H9 (cell line): ENCODE data around the gene SVEP1. TPM values are rescaled to one million over a fixed set of nuclear protein-coding genes. Genes with fewer than 3 reads are reported as not detected.

ENCODE experiments used
- DNase-seq: peaks from one replicate; pipeline ENCODE4 v3.0.0-alpha.2; 2017
- H2AFZ ChIP-seq: one replicate; pipeline ENCODE4 v1.6.1; 2013; ENCODE audit warnings: mild to moderate bottlenecking, low read length, control low read depth, moderate library complexity
- H2AK5ac ChIP-seq: 2 replicates; pipeline ENCODE4 v1.6.1; 2013; ENCODE audit warnings: low read length, control low read depth, mixed read lengths; ENCODE audit not compliant: insufficient read length
- H2BK120ac ChIP-seq: one replicate; pipeline ENCODE4 v1.6.1; 2013; ENCODE audit warnings: low read depth, mild to moderate bottlenecking, low read length, control low read depth, inconsistent platforms; ENCODE audit not compliant: poor library complexity, severe bottlenecking
- H2BK12ac ChIP-seq: 2 replicates; pipeline ENCODE4 v1.6.1; 2013; ENCODE audit warnings: low read length, control low read depth, mixed read lengths, low read depth; ENCODE audit not compliant: insufficient read length
- H2BK15ac ChIP-seq: 2 replicates; pipeline ENCODE4 v1.6.1; 2013; ENCODE audit warnings: low read depth, low read length, control low read depth
- H2BK20ac ChIP-seq: one replicate; pipeline ENCODE4 v1.6.1; 2013; ENCODE audit warnings: low read depth, mild to moderate bottlenecking, low read length, control low read depth, inconsistent platforms; ENCODE audit not compliant: poor library complexity, severe bottlenecking
- H2BK5ac ChIP-seq: 2 replicates; pipeline ENCODE4 v1.6.1; 2013; ENCODE audit warnings: low read length, control low read depth, mixed read lengths; ENCODE audit not compliant: insufficient read length
- H3K14ac ChIP-seq: 2 replicates; pipeline ENCODE4 v1.6.1; 2013; ENCODE audit warnings: low read length, control low read depth; ENCODE audit not compliant: insufficient read depth
- H3K18ac ChIP-seq: 2 replicates; pipeline ENCODE4 v1.6.1; 2013; ENCODE audit warnings: low read depth, mild to moderate bottlenecking, mixed read lengths, low read length, control low read depth; ENCODE audit not compliant: insufficient read length
- H3K23ac ChIP-seq: 2 replicates; pipeline ENCODE4 v1.6.1; 2013; ENCODE audit warnings: low read length, control low read depth, mixed read lengths, low read depth; ENCODE audit not compliant: insufficient read length
- H3K23me2 ChIP-seq: 2 replicates; pipeline ENCODE4 v1.6.1; 2013; ENCODE audit warnings: low read depth, mild to moderate bottlenecking, mixed read lengths, low read length, control low read depth; ENCODE audit not compliant: insufficient read length, poor library complexity, severe bottlenecking
- H3K27ac ChIP-seq: 2 replicates; pipeline ENCODE4 v1.5.1; 2013; ENCODE audit warnings: low read length, control low read depth, mixed read lengths, low read depth; ENCODE audit not compliant: insufficient read length
- H3K27me3 ChIP-seq: 2 replicates; pipeline ENCODE4 v1.6.1; 2013; ENCODE audit warnings: low read length, control low read depth, inconsistent platforms; ENCODE audit not compliant: insufficient read depth
- H3K4ac ChIP-seq: 2 replicates; pipeline ENCODE4 v1.6.1; 2013; ENCODE audit warnings: low read depth, mild to moderate bottlenecking, control low read depth, inconsistent platforms, low read length, moderate library complexity
- H3K4me1 ChIP-seq: 2 replicates; pipeline ENCODE4 v1.6.1; 2013; ENCODE audit warnings: low read length, control low read depth, inconsistent platforms; ENCODE audit not compliant: insufficient read depth
- H3K4me2 ChIP-seq: 2 replicates; pipeline ENCODE4 v1.6.1; 2013; ENCODE audit warnings: low read length, control low read depth, mixed read lengths; ENCODE audit not compliant: insufficient read length, insufficient read depth
- H3K56ac ChIP-seq: 2 replicates; pipeline ENCODE4 v1.6.1; 2013; ENCODE audit warnings: low read depth, mild to moderate bottlenecking, mixed read lengths, low read length, control low read depth; ENCODE audit not compliant: insufficient read length
- H3K79me1 ChIP-seq: 2 replicates; pipeline ENCODE4 v1.6.1; 2013; ENCODE audit warnings: low read depth, mild to moderate bottlenecking, moderate library complexity, low read length, control low read depth, inconsistent platforms; ENCODE audit not compliant: insufficient read depth, poor library complexity, severe bottlenecking
- H3K79me2 ChIP-seq: 2 replicates; pipeline ENCODE4 v1.6.1; 2013; ENCODE audit warnings: low read length, control low read depth, inconsistent platforms; ENCODE audit not compliant: insufficient read depth
- H3K9ac ChIP-seq: 2 replicates; pipeline ENCODE4 v1.6.1; 2013; ENCODE audit warnings: low read length, control low read depth, mixed read lengths; ENCODE audit not compliant: insufficient read length; ENCODE audit errors: extremely low read depth
- H3K9me3 ChIP-seq: one replicate; pipeline ENCODE4 v1.6.1; 2013; ENCODE audit warnings: low read depth, low read length, inconsistent platforms; ENCODE audit not compliant: control insufficient read depth
- H3T11ph ChIP-seq: one replicate; pipeline ENCODE4 v1.6.1; 2013; ENCODE audit warnings: mild to moderate bottlenecking, low read length, control low read depth, inconsistent platforms
- H4K20me1 ChIP-seq: one replicate; pipeline ENCODE4 v1.6.1; 2013; ENCODE audit not compliant: control insufficient read depth, insufficient read length, insufficient read depth
- H4K5ac ChIP-seq: 2 replicates; pipeline ENCODE4 v1.6.1; 2013; ENCODE audit warnings: low read depth, mild to moderate bottlenecking, mixed read lengths, low read length, control low read depth; ENCODE audit not compliant: insufficient read length
- H4K8ac ChIP-seq: replicated peaks from 2 replicates; pipeline ENCODE4 v1.6.1; 2013; ENCODE audit warnings: low read length, control low read depth, mixed read lengths, low read depth; ENCODE audit not compliant: insufficient read length
- H4K91ac ChIP-seq: 2 replicates; pipeline ENCODE4 v1.6.1; 2013; ENCODE audit warnings: low read depth, mild to moderate bottlenecking, moderate library complexity, mixed read lengths, low read length, control low read depth; ENCODE audit not compliant: insufficient read length
- H3K27ac Mint-ChIP-seq, 3 experiments: 2 replicates in 2 of 3; 3 replicates in 1 of 3; pipeline ENCODE4 v1.8.0; 2020 to 2021; ENCODE audit warnings: mixed read lengths in 3 of 3, mild to moderate bottlenecking in 1 of 3, moderate library complexity in 1 of 3
- H3K27me3 Mint-ChIP-seq: 2 replicates; pipeline ENCODE4 v1.8.0; 2021; ENCODE audit warnings: low read depth, mild to moderate bottlenecking, moderate library complexity, mixed read lengths
- H3K36me3 Mint-ChIP-seq, 3 experiments: 2 replicates in 2 of 3; 3 replicates in 1 of 3; pipeline ENCODE4 v1.8.0; 2020 to 2021; ENCODE audit warnings: low read depth in 3 of 3, mixed read lengths in 3 of 3; ENCODE audit not compliant: insufficient read depth in 1 of 3
- H3K4me1 Mint-ChIP-seq, 2 experiments: 2 replicates each; pipeline ENCODE4 v1.8.0; 2020; ENCODE audit warnings: mixed read lengths in 2 of 2
- H3K4me3 Mint-ChIP-seq, 2 experiments: 2 replicates in 1 of 2; 3 replicates in 1 of 2; pipeline ENCODE4 v1.8.0; 2020 to 2021; ENCODE audit warnings: mild to moderate bottlenecking in 2 of 2, mixed read lengths in 2 of 2, moderate library complexity in 1 of 2
- H3K9me3 Mint-ChIP-seq, 2 experiments: 2 replicates in 1 of 2; 3 replicates in 1 of 2; pipeline ENCODE4 v1.8.0; 2020; ENCODE audit warnings: mild to moderate bottlenecking in 2 of 2, mixed read lengths in 2 of 2, moderate library complexity in 1 of 2
- WGBS: extraction: QIAGEN DNeasy Blood & Tissue Kit; methylation state at CpG from one replicate; pipeline ENCODE4 v1.1.7; 2013; ENCODE audit warnings: missing lambda C conversion rate, low lambda C conversion rate, mixed read lengths; ENCODE audit not compliant: insufficient read length; ENCODE audit errors: extremely low coverage; 5-methylcytosine and 5-hydroxymethylcytosine counted together
- total RNA-seq: library from RNA; stranded (reverse); gene quantifications from 2 replicates; pipeline ENCODE4 v1.2.1, GENCODE V29; 2021
- TF ChIP-seq, protein P1 (sequence below): fragments of 200-600 bp; sonication (generic); conservative IDR thresholded peaks from 3 replicates; pipeline ENCODE4 v1.8.0; 2021; ENCODE audit warnings: antibody characterized with exemption, mild to moderate bottlenecking

SVEP1 gene
- total RNA-seq, 1 experiment from 2014 or later, result 0.17 TPM

DNA sequence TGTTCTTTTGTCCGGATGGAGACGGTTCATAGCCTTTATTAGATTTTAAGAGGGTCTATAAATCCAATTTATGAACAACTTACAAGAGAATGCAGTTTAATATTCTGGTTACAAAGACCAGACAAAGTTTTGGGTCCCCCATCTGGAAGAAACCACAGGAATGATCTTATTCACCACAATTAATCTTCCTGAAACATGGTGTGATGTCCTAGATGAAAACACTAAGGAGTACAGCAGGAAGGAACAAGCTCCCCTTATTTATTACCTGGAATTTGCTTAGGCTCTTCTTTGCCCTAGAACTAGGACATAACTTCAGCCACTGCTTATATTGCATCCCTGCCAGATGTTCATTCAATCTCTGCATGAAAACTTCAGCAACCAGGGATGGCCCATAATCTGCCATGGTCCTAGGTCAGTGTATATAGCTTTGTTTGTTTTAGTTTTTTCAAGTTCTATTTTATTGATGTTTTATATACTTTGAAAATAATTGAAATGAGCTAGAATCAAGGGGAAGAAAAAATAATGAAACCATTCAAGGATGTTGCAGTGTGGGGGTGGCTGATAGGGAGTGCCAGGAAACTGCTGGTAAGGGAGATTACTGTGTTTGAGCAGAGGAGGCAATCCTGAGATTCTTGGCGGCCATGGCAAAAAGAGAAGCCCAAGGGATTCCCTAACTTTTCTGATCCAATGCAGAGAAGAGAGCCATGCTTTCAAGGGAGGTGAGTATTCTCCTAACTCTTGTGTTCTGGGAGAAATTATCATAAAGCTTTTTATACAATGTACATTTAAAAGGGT lies 258.7 kb downstream of the SVEP1 start:
- no CpG with 5 or more reads among the region's 3 CpGs for WGBS
- Histone ChIP-seq H3K4ac (no peak overlapping the region), H2BK5ac (no peak overlapping the region), H3K14ac (no peak overlapping the region), H3K27me3 (no peaks in the 10 kb centered on the region), H3K79me2 (no peaks in the 10 kb centered on the region), H3K56ac (no peak overlapping the region), H3T11ph (no peak overlapping the region), H3K9ac (no peak overlapping the region), H3K23me2 (no peaks in the 10 kb centered on the region), H2BK120ac (peak overlapping the region; percentile 36), H3K4me2 (no peak overlapping the region), H4K8ac (no peak overlapping the region), H2BK12ac (no peak overlapping the region), H2BK20ac (no peak overlapping the region), H3K79me1 (no peaks in the 10 kb centered on the region), H2AFZ (no peak overlapping the region), H4K20me1 (no peaks in the 10 kb centered on the region), H2AK5ac (no peak overlapping the region), H3K27ac (no peak overlapping the region), H3K9me3 (no peaks in the 10 kb centered on the region), H3K23ac (no peak overlapping the region), H3K18ac (no peak overlapping the region), H4K5ac (no peak overlapping the region), H4K91ac (no peak overlapping the region), H3K4me1 (no peaks in the 10 kb centered on the region), H2BK15ac (no peak overlapping the region)
- Mint-ChIP-seq H3K4me1 (peaks cover 8 to 9% of the 10 kb centered on the region in 2 experiments), H3K27me3 (no peaks in the 10 kb centered on the region), H3K36me3 (no peaks in the 10 kb centered on the region), H3K9me3 (no peaks in the 10 kb centered on the region), H3K27ac (no peak overlapping the region), H3K4me3 (no peak overlapping the region)
- no peak for DNase-seq
- TF ChIP-seq, protein P1, sequence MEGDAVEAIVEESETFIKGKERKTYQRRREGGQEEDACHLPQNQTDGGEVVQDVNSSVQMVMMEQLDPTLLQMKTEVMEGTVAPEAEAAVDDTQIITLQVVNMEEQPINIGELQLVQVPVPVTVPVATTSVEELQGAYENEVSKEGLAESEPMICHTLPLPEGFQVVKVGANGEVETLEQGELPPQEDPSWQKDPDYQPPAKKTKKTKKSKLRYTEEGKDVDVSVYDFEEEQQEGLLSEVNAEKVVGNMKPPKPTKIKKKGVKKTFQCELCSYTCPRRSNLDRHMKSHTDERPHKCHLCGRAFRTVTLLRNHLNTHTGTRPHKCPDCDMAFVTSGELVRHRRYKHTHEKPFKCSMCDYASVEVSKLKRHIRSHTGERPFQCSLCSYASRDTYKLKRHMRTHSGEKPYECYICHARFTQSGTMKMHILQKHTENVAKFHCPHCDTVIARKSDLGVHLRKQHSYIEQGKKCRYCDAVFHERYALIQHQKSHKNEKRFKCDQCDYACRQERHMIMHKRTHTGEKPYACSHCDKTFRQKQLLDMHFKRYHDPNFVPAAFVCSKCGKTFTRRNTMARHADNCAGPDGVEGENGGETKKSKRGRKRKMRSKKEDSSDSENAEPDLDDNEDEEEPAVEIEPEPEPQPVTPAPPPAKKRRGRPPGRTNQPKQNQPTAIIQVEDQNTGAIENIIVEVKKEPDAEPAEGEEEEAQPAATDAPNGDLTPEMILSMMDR, result no peak
